ENCODE measurements around the gene SLC18A3.
A peak's percentile ranks its signal among the peaks of the same experiment; 100 is the strongest.

SLC18A3 gene

DNA sequence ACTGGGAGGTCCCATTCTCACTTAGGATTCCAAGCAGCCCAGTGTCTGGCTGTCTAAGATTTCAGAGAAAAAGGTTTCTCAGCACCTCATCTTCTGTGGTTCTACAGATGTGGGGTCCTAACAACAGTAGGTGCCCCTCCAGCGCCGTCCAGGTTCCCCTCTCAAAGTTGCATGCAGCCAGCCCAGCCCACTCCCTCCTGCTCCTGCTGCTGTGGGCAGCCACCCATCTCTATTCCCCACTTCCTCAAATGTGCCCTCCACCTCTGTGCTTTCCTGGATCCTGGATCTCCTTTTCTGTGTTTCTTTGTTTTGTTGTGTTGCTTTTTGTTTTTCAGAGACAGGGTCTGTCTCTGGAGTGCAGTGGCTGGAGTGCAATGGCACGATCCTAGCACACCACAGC lies 13.3 kb upstream of the SLC18A3 start:
- no peak for DNase-seq

DNA sequence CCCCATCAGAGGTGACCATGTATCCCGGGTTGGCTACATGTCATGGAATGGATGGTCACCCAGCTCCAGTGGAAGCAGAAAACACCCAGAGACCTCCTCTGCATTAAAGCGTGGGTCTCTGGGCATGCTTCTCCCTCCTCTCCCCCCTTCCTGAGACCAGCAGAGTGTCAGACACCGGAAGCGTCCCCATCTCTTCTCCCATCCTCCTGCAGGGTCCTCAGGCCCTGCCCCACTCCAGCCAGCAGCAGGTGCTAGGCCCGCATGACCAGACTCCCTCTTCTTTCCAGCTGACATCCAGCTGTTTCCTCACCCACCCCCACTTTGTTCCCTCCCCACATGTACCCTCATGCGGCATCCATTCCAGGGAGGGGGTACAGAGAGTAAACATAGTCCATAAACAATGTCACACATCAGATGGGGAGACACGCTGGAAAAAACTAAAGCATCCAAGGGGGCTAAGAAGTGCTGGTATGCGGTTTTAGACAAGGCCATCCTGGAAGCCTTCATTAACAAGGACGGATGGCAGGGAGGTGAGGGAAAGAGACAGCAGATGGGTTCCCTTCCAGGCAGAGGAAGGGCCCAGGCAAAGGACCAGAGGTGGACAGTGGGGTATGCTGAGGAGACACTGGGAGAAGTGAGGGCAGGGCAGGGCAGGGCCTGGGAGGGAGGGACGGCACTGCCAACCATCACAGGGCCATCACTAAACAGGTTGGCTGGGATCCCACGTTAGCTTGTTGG lies 12.5 kb upstream of the SLC18A3 start:
- no peak for DNase-seq

DNA sequence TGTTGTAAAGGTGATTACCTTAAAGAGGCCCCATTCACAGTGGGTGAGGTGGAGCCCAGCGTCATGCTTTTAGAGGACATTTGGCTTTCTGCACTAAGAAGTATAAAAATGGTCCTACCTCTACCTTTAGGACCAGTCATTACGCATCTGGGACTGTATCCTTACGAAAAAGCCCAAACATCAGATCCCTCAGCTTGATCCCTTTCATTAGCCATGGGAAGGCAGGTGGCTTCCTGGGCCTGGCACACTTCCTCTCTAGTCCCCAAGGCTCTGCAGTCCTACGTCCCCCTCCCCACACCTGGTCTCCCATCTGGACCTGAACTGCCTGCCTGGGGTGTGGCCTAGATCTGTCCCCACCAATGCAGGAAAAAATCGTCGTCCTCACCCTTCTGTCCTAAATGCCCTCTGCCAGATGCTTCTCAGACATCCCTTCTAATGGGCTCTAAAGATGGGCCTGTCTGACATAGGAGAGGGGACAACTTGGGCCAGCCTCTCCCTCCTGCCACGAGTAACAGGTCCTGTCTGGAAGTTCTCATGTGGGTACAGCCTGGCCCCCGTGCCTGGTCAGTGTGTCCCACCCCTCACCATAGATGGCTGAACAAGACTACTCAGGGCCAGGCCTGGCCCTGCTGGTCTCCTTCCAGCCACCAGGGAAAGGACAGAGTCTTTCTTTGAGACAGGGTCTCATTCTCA lies 11.8 kb upstream of the SLC18A3 start:
- DNase-seq, result no peak

DNA sequence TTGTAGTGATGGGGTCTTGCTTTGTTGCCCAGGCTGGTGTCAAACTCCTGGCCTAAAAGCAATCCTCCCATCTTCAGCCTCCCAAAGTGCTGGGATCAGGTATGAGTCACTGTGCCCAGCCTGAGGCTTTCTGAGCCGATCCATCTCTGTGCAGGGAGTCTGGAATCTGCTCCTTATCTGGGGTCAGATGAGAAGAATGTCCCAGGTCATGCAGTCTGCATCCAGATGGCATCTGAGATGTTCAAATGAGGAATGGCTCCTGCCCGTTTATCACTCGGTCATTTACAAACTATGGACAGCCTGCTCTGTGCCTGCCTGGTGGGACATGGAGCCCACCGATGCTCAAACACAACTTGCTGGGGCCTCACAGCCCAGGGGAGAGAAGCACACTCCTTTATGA lies 11.1 kb upstream of the SLC18A3 start:
- DNase-seq, result no peak

DNA sequence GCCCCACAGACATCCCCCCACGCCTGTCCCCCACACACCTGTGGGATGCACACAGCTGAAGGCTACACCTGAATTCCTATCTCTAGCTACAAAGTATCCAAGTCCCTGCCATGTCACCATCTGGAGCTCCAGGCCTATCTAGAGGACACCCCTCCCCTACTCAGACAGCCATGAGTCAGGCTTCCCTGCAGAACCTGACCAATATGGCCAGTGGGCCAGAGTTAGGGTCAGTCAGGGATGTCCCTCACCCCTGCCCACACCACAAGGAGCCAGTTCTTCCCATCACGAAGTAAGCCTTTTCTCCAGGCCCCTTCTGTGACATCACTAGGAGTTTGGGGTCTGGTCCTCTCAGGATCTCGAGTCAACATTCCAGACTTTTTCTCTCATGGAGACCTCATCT lies 10.6 kb upstream of the SLC18A3 start:
- DNase-seq, result no peak

DNA sequence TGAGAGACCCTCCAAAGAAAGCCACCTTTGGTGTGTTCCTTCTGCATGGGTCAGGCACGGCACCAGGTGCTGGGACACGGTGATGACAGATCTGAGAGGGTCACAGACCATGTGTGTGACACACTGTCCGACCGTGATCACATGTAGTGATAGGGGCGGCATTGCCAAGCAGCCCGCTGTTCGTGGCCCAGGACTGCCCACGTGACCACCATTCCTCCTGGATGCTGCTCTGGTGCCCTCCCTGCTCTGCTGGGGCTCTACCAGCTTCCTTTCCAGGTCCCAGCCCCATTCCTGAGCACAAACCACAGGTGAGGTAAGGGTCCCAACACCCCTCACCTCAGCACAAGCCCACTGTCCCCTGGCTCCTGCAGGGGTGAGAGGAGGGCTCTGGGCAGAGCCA lies 10.1 kb upstream of the SLC18A3 start:
- no peak for DNase-seq

DNA sequence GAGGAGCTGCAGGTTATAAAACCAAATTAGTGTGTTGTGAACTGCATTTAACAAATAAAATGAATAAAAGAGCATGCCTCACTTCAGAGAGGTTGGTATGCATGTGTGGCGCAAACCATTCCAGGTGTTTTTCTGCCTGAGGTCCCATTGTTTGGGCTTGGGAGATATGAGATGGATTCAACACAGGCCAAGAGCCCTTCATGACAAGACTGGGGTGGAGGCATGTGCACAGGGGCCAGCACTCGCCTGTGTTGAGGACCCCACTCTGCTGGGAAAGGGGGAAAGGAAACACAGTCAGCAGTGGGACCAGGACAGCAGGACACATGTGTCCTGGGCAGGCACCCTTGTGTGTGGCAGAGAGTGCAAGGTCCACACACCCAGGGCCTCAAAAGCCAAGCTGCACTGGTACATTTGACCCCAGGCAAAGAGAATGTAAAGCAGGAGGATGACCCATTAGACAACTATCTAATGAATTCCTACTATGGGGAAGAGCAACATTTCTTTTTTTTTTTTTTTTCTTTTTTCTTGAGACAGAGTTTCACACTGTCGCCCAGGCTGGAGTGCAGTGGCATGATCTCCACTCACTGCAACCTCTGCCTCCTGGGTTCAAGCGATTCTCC lies 9.2 kb upstream of the SLC18A3 start:
- DNase-seq, result no peak

DNA sequence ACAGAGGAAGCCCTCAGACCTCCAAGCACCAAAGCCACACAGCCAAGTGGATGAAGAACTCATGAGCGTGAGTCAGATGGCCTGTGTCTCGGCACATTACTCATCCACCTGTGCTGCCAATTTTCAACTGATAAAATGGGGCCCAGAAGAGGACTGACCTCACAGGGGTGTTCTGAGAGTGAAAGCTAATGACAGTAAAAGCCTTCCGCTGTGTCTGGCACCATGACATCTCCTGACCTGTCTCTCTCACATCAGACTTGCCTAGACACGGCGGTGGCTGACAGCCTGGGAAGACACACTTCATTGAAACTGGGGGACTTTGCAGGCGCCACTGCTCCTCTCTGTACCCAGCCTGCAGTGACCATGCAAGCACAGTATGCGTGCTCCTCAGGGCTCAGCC lies 8.3 kb upstream of the SLC18A3 start:
- no peak for DNase-seq

DNA sequence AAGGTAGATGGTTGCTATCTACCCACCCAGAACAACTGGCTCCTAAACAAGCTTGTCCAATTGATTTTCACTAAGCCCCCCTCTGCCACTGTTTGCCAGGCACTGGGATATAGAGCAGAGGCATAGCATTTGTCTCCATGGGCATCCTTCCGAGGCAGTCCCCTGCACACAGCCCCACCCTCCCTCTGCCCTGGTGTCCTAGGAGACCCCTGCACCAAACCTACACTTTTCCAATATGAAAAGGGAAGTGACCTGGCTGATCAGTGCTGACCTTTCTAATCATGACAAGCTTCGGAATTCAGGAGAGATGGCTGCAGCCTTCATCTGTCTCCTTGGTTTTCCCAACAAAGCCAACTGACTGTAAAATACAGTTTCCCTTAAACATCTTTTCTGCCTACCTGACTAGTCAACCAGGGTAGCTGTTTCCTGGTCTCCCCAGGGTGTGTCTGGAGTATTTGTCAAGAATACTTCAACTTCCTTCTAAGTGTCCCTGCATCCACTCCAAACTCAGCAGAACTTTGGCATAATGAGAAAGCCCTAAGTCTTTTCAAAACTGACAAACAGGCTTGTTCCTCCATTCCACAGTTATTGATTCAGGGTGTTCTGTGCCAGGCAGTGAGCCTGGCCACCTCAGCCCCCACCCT lies 7.6 kb upstream of the SLC18A3 start:
- no peak for DNase-seq

DNA sequence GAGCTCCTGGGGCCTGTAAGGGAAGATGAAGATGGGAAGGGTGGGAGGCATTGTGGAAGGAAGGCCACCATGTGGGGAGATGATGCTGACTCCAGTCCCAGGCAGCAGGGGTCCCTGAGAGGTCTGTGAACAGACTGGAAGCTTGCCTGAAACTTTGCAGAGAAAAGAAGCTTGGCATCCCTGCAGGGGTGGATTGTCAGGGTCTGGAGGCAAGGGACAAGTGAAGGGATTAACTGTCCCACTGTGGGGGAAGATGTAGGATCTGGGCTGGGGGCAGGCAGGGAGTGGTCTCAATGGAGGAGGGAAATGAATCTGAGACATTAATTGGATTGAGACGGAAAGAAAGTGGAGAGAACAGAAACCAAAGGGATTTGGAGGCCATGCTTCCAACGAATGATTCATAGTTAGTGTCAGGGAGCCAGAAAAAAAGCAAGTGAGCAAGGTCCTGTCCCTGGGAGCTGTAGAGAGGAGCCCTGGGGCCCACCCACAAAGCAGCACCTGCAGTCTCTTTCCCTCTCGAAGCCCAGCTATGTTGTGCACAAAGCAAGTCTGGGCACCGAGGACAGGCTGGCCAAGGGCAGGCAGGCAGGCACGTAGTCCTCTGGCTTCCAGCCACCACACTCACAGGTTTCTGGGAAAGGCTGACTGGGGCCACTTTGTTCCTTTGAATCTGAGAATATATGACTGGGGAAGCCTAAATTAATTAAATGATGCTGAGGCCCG lies 4.7 kb upstream of the SLC18A3 start:
- DNase-seq, result no peak

DNA sequence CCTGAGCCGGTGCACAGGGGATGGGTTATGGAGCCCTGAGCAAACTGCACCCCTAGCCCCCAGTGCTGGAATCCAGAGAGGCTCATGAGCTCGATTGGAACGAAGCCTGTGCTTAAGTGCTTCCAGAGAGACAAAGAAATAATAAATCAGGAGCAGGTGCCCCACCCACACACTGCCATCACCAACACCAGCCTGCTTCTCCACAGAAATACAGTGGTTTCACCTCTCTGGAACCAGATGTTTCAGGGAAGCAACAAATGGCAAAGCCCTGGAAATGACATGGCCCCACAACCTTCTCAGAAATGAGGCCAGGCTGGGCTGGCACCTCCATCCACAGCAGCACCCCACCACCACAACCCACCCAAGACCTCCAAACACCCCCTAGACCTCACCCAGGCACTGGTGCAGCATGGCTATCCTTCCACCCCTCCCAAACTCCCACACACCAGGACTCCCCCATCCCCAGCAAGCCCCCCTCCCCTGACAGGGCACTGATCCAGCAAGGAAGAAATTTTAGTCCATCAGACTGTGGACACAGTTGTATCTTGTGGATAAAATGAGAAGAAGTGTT lies 4.1 kb upstream of the SLC18A3 start:
- DNase-seq, result no peak

DNA sequence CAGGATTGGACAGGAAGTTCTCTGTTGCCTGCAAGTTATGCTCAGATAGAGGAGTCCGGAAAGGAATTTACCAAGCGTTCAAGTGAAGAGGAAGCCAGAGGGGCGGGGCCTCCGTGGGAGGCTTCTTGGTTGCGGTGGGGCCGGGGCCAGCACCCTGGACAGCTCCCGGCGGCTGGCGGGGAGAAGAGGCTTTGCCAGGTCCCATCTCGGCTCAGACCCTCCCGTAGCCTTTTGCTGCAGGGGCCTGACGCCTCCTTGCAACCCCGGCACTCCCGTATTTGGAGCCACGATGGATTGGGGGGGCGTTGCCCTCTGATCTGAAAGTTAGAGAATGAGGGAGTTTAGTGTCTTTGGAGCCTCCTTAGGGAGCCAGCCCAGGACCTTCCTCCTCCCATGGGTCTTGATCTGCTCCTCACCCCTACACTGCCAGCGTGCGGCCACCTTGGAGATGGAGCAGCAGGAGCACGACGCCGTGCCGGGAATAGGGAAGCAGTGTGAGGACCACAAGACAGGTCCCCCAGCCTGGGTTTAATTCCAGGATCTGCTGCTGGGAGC lies 3.1 kb upstream of the SLC18A3 start:
- DNase-seq, result peak; percentile 52

DNA sequence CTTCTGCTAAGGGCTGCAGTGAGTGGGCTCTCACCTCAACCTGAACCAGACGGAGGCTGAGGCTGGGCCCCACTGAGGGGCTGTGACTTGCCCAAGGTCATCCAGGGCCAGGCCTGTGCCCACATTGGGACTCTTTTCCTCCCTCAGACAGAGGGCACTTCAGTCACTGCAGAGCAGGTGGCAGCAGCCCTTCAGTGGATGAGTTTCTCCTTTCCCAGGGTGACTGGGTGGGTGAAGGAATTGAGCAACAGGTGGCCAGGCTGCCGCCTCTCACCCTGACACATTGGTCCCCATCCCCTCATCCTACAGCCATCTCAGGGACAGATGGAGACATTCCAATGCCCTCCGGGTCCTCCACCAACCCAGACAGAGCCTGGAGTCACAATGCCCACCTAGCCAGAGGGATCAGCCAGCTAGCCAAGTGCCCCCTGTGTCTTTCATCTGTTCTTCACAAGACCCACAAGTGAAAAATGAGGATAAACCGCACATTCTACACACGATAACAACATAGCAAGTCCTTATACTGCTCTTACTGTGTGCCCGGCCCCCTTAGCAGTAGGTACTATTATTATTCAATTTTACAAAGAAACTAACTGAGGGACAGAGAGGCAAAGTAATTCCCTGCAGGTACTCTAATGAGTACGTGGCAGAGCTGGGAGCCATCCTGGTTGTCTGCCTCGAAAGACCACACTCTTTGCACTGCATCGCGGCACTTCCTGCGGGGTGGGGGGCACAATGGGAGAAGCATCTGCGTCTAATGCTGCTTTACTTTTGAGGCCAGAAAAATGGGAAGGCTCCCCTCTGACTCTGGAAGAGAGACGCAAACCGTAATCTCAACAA lies 1.7 kb upstream of the SLC18A3 start:
- no peak for DNase-seq

DNA sequence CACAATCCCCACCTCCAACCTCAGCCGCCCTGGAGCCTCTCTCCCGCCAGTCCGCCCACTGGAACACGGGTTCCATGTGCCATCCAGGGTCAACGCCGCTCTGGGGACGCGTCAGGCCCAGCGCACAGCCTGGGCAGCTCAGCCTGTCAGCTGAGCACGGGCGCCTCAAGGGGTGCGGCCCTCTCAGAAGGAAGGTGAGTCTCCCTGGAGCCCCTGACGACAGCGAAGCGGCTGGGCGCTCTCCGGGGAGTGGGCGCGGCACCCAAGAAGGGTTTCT lies 1.2 kb upstream of the SLC18A3 start:
- no peak for DNase-seq

DNA sequence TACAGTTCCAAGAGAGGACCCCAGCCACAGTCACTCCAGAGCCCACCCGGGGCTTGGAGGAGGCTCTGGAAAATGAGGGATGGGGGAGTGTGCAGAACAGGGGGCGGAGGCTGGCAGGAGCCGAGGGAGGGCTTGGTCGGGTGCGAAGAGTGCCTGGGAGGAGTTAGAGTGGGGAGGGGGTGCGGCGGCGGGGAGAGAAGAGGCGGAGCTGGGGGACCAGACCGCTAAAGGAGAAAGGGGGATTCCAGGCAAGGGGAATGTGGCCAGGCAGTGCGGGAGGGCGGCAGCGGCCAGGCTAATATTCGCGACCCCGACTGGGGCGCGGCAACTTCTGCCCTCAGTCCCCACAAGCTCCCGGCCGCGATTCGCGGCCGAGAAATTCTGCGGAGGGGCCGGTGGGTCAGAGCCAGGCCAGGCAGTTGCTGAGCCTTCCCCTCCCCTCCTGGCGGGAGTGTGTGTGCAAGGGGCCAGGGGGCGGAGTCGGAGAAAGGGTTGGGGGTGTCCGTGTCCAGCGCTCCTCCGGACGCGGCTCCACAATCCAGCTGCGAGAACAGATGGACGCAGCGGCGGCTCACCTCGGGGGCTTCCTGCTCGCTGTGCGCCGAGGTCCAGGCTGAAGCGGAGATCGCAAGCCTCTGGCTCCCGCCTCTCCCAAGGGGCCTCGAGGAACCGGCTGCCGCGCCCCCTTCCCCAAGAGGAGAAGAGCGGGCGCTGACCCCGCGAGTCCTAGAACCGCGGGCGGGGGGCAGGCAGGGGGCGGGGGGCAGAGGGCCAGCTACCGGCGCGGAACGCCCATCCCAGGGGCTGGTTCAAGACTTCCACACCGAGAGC lies 612 bp upstream of the SLC18A3 start:
- DNase-seq, result no peak

DNA sequence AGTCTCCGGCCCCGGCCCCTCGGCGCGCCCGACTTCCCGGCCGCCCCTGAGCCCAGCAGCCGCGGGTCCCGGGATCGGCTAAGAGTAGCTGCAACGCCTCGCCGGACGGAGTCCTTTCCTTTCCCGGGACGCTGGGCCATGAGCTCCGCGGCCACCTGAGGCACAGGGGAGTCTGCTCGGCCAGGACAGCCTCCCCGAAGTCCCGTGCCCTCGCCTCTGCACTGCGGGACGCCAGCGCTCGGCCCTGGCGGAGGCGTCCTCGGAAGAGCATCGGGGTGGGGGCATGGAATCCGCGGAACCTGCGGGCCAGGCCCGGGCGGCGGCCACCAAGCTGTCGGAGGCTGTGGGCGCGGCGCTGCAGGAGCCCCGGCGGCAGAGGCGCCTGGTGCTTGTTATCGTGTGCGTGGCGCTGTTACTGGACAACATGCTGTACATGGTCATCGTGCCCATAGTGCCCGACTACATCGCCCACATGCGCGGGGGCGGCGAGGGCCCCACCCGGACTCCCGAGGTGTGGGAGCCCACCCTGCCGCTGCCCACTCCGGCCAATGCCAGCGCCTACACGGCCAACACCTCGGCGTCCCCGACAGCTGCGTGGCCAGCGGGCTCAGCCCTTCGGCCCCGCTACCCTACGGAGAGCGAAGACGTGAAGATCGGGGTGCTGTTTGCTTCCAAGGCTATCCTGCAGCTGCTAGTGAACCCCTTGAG lies 502 bp downstream of the SLC18A3 start:
- DNase-seq, result no peak

DNA sequence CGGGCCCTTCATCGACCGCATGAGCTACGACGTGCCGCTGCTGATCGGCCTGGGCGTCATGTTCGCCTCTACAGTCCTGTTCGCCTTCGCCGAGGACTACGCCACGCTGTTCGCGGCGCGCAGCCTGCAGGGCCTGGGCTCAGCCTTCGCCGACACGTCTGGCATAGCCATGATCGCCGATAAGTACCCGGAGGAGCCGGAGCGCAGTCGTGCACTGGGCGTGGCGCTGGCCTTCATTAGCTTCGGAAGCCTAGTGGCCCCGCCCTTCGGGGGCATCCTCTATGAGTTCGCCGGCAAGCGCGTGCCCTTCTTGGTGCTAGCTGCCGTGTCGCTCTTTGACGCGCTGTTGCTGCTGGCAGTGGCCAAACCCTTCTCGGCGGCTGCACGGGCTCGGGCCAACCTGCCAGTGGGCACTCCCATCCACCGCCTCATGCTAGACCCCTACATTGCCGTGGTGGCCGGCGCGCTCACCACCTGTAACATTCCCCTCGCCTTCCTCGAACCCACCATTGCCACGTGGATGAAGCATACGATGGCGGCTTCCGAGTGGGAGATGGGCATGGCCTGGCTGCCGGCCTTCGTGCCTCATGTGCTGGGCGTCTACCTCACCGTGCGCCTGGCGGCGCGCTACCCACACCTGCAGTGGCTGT lies 1.2 kb downstream of the SLC18A3 start:
- no peak for DNase-seq

DNA sequence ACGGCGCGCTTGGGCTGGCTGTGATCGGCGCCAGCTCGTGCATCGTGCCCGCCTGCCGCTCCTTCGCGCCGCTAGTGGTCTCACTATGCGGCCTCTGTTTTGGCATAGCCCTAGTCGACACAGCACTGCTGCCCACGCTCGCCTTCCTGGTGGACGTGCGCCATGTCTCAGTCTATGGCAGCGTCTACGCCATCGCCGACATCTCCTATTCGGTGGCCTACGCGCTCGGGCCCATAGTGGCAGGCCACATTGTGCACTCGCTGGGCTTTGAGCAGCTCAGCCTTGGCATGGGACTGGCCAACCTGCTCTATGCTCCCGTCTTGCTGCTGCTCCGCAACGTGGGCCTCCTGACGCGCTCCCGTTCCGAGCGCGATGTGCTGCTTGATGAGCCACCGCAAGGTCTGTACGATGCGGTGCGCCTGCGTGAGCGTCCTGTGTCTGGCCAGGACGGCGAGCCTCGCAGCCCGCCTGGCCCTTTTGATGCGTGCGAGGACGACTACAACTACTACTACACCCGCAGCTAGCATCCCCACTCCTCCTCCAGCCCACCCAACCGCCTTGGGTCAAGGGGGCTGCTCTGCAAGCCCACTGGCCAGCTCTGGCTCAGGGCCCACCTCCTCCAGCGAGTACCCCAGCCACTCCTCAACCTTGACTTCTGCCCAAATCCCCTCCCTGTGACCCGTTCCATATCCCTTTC lies 1.9 kb downstream of the SLC18A3 start:
- no peak for DNase-seq

Data from fibroblast of skin of right quadriceps (primary cell).